Endothelial cell of umbilical vein (primary cell): Measurements from ENCODE around the gene WAS. TPM values are rescaled to one million over a fixed set of nuclear protein-coding genes. Genes with fewer than 3 reads are reported as not detected.

Experiments used
- BruUV-seq: library from RNA; stranded (reverse); fragments of 400-500 nt; replicated peaks from 2 replicates; lab custom pipeline; 2021; lab: Mats Ljungman, UMichigan
- CTCF ChIA-PET: fragments of 300-600, 350-600 bp; sonication (Branson Sonifier 250); formaldehyde crosslinking; loops from one replicate; lab custom pipeline; 2021; ENCODE audit warnings: antibody characterized with exemption, inconsistent platforms; lab: Charles Lee
- POLR2A ChIA-PET: fragments of 300-600, 350-600 bp; sonication (Branson Sonifier 250); formaldehyde crosslinking; loops from one replicate; lab custom pipeline; 2021; ENCODE audit warnings: antibody characterized with exemption, inconsistent platforms; lab: Charles Lee
- DNase-seq: peaks from one replicate; pipeline ENCODE4 v3.0.0-alpha.2; 2011; ENCODE audit warnings: low read depth, low spot score
- FAIRE-seq: peaks from 2 replicates; lab custom pipeline; 2011; peaks lifted over from hg19 to GRCh38; lab: Jason Lieb, UNC
- H2AFZ ChIP-seq: 2 replicates; pipeline ENCODE4 v1.6.0; 2012; ENCODE audit warnings: low read depth, low read length, control low read depth, inconsistent platforms
- H3K27ac ChIP-seq: 2 replicates; pipeline ENCODE4 v1.5.1; 2011; ENCODE audit warnings: low read depth, mild to moderate bottlenecking, control low read depth, low read length, moderate library complexity; ENCODE audit not compliant: insufficient read depth
- H3K27me3 ChIP-seq, 2 experiments: 2 replicates each; pipeline versions ENCODE4 v1.6.0 to v1.6.1; 2011; ENCODE audit warnings: low read length in 2 of 2, mixed read lengths in 1 of 2; ENCODE audit not compliant: control insufficient read depth in 2 of 2, insufficient read depth in 2 of 2
- H3K36me3 ChIP-seq, 2 experiments: 2 replicates in 1 of 2; 3 replicates in 1 of 2; pipeline ENCODE4 v1.5.1; 2011; ENCODE audit warnings: low read length in 2 of 2, mild to moderate bottlenecking in 1 of 2, moderate library complexity in 1 of 2; ENCODE audit not compliant: control insufficient read depth in 2 of 2, insufficient read depth in 2 of 2; ENCODE audit errors: extremely low read depth in 1 of 2
- H3K4me1 ChIP-seq: 3 replicates; pipeline ENCODE4 v1.5.1; 2011; ENCODE audit warnings: mild to moderate bottlenecking, low read length; ENCODE audit not compliant: control insufficient read depth, insufficient read depth; ENCODE audit errors: extremely low read depth
- H3K4me2 ChIP-seq: 2 replicates; pipeline ENCODE4 v1.6.1; 2011; ENCODE audit warnings: low read length, control low read depth, mixed read lengths; ENCODE audit not compliant: insufficient read depth
- H3K4me3 ChIP-seq, 3 experiments: fragments of 200-600 bp in 1 of 3; sonication (generic), shearing (Covaris generic) in 1 of 3; replicated peaks in 1 of 3; 2 replicates each; pipeline ENCODE4 v1.5.1; 2011 to 2016; ENCODE audit warnings: control low read depth in 3 of 3, low read length in 3 of 3, mild to moderate bottlenecking in 2 of 3, inconsistent platforms in 1 of 3, low read depth in 1 of 3, moderate library complexity in 1 of 3; ENCODE audit not compliant: insufficient read depth in 1 of 3
- H3K79me2 ChIP-seq: 2 replicates; pipeline ENCODE4 v1.6.0; 2012; ENCODE audit warnings: low read length, inconsistent platforms; ENCODE audit not compliant: control insufficient read depth, insufficient read depth
- H3K9ac ChIP-seq: replicated peaks from 2 replicates; pipeline ENCODE3; 2011; ENCODE audit warnings: low read length, control low read depth; ENCODE audit not compliant: insufficient read depth; ENCODE audit errors: extremely low read depth
- H3K9me1 ChIP-seq: replicated peaks from 3 replicates; pipeline ENCODE4 v1.6.0; 2011; ENCODE audit warnings: mild to moderate bottlenecking, low read length; ENCODE audit not compliant: control insufficient read depth, insufficient read depth; ENCODE audit errors: extremely low read depth
- H3K9me3 ChIP-seq: replicated peaks from 2 replicates; pipeline ENCODE4 v1.5.1; 2012; ENCODE audit warnings: low read length, inconsistent platforms; ENCODE audit not compliant: control insufficient read depth, insufficient read depth
- H4K20me1 ChIP-seq: replicated peaks from 2 replicates; pipeline ENCODE3; 2011; ENCODE audit warnings: mild to moderate bottlenecking, low read length; ENCODE audit not compliant: control insufficient read depth, insufficient read depth; ENCODE audit errors: extremely low read depth
- CTCF ChIP-seq, 2 donors: IDR thresholded peaks; 1 replicate in 1 of 2; 2 replicates in 1 of 2; pipeline ENCODE4 v1.5.1; 2011; ENCODE audit warnings: low read length in 2 of 2, mild to moderate bottlenecking in 2 of 2, moderate library complexity in 2 of 2, control low read depth in 1 of 2, inconsistent platforms in 1 of 2, low read depth in 1 of 2; ENCODE audit not compliant: insufficient read depth in 1 of 2; ENCODE audit errors: extremely low read depth in 1 of 2
- EZH2 ChIP-seq: IDR thresholded peaks from 2 replicates; pipeline ENCODE4 v1.6.1; 2012; ENCODE audit warnings: borderline replicate concordance, low read depth, mild to moderate bottlenecking, moderate library complexity, low read length, inconsistent platforms; ENCODE audit not compliant: severe bottlenecking
- FOS ChIP-seq: IDR thresholded peaks from 2 replicates; pipeline ENCODE4 v1.6.1; 2011; ENCODE audit warnings: mild to moderate bottlenecking, low read length, moderate library complexity, borderline replicate concordance; ENCODE audit not compliant: insufficient read depth
- GATA2 ChIP-seq: IDR thresholded peaks from 2 replicates; pipeline ENCODE4 v1.7.0; 2011; ENCODE audit warnings: low read depth, mild to moderate bottlenecking, moderate library complexity, mixed read lengths, low read length; ENCODE audit not compliant: insufficient read length, insufficient read depth
- JUN ChIP-seq: IDR thresholded peaks from 2 replicates; pipeline ENCODE4 v1.6.1; 2011; ENCODE audit warnings: borderline replicate concordance, low read depth; ENCODE audit not compliant: insufficient read length, insufficient read depth
- MAX ChIP-seq: IDR thresholded peaks from 2 replicates; pipeline ENCODE4 v1.6.1; 2011; ENCODE audit not compliant: insufficient read depth, insufficient read length
- MYC ChIP-seq: IDR thresholded peaks from one replicate; pipeline ENCODE4 v1.6.1; 2011; ENCODE audit warnings: mild to moderate bottlenecking, low read depth, low read length
- POLR2A ChIP-seq: IDR thresholded peaks from 2 replicates; pipeline ENCODE4 v1.6.1; 2012; ENCODE audit warnings: low read depth, mild to moderate bottlenecking, control low read depth, low read length
- POLR2AphosphoS5 ChIP-seq: IDR thresholded peaks from 2 replicates; pipeline ENCODE4 v1.6.1; 2012; ENCODE audit warnings: low read depth, mild to moderate bottlenecking, control low read depth, low read length, moderate library complexity; ENCODE audit not compliant: insufficient read depth
- dilution Hi-C: fragments of 300-500 bp; cut with MboI; formaldehyde crosslinking; loops from one replicate; pipeline ENCODE4 v1.15.0; 2019; ENCODE audit warnings: low sequenced_read_pairs; ENCODE audit not compliant: extremely low pct_ligation_motif_present
- intact Hi-C: fragments of 100-400 bp; cut with micrococcal nuclease; formaldehyde crosslinking; loops from one replicate; pipeline ENCODE4 v1.10.0; 2022
- polyA plus RNA-seq, 4 experiments: library from polyadenylated mRNA; depleted of rRNA in 3 of 4; stranded (reverse) in 3 of 4; unstranded in 1 of 4; fragments of >200 nt; gene quantifications; 2 replicates each; pipeline versions ENCODE4 v1.2.1 to v1.2.3, GENCODE V29; 2011 to 2012; ENCODE audit warnings: missing spikeins in 1 of 4
- total RNA-seq: library from RNA; stranded (reverse); gene quantifications from 2 replicates; pipeline ENCODE4 v1.2.3, GENCODE V29; 2021

Gene WAS
- total and polyA plus RNA-seq, 2 donors (not counting 3 experiments of a cell fraction or from before 2014, with no cell fraction given) = 0.73 TPM; not detected in 1

GRCh38 chrX:48664156-48664555 lies 19.4 kb upstream of the WAS start:
- H3K9me1 ChIP-seq = no peaks in the 10 kb centered on the region
- FAIRE-seq = no peak
- dilution Hi-C loops (no loop called here), intact Hi-C loops (no loop called here)
- TF ChIP-seq CTCF (IDR thresholded peaks at IDR 0.05; ENCODE audit: extremely low read depth in 1 of 2, insufficient read depth in 1 of 2, low read depth in 1 of 2, low read length in 2 of 2) (no peak), POLR2A (no peak), POLR2AphosphoS5 (no peak), EZH2 (no peak), FOS (no peak), GATA2 (no peak), MYC (no peak), MAX (no peak), JUN (no peak)
- no peak for DNase-seq
- no peak overlapping the region for H2AFZ ChIP-seq
- no peaks in the 10 kb centered on the region for H3K9me3 ChIP-seq
- no peaks in the 10 kb centered on the region for H3K79me2 ChIP-seq
- H3K4me2 ChIP-seq = no peak overlapping the region
- H3K36me3 ChIP-seq = no peaks in the 10 kb centered on the region
- no peak overlapping the region for H3K27ac ChIP-seq
- H3K9ac ChIP-seq = no peak overlapping the region
- no peaks in the 10 kb centered on the region for H3K4me1 ChIP-seq
- H3K27me3 ChIP-seq = no peaks in the 10 kb centered on the region
- no peak overlapping the region for H3K4me3 ChIP-seq
- CTCF ChIA-PET = no interaction called here
- no peaks in the 10 kb centered on the region for H4K20me1 ChIP-seq
- no TSS peak for BruUV-seq
- POLR2A ChIA-PET = no interaction called here
